Heart left ventricle (tissue), 16 donors: ENCODE results near the gene CALML5. TPM values are rescaled to one million over a fixed set of nuclear protein-coding genes. Genes with fewer than 3 reads are reported as not detected.

Source experiments
- ATAC-seq, 4 donors: fragments of 200-7000 bp; cut with Tn5 transposase; one replicate each; pipeline ENCODE4 v1.9.1; 2020 to 2022; ENCODE audit warnings: moderate library complexity in 4 of 4, mild to moderate bottlenecking in 3 of 4, moderate number of reproducible peaks in 1 of 4
- DNase-seq, 5 donors: peaks; one replicate each; pipeline ENCODE4 v3.0.0-alpha.2; 2020
- H3K27ac ChIP-seq, 12 donors: fragments of 200-600 bp; sonication (generic) in 4 of 12; one replicate each; pipeline versions ENCODE4 v1.5.0 to v1.8.0; 2016 to 2022; ENCODE audit warnings: mild to moderate bottlenecking in 2 of 12
- H3K27me3 ChIP-seq, 9 donors: fragments of 200-600 bp; sonication (generic) in 2 of 9; one replicate each; pipeline versions ENCODE4 v1.5.1 to v1.8.0; 2016 to 2022; ENCODE audit warnings: mild to moderate bottlenecking in 3 of 9
- H3K36me3 ChIP-seq, 9 donors: fragments of 200-600 bp; sonication (generic) in 2 of 9; one replicate each; pipeline versions ENCODE4 v1.5.0 to v1.8.0; 2018 to 2022; ENCODE audit warnings: mild to moderate bottlenecking in 2 of 9
- H3K4me1 ChIP-seq, 12 donors: fragments of 200-600 bp; sonication (generic) in 4 of 12; one replicate each; pipeline versions ENCODE4 v1.5.0 to v1.8.0; 2016 to 2022; ENCODE audit warnings: mild to moderate bottlenecking in 3 of 12
- H3K4me3 ChIP-seq, 12 donors: fragments of 200-600 bp; sonication (generic) in 4 of 12; one replicate each; pipeline versions ENCODE4 v1.5.0 to v1.8.0; 2017 to 2022; ENCODE audit warnings: mild to moderate bottlenecking in 9 of 12, moderate library complexity in 4 of 12
- H3K9me3 ChIP-seq, 12 donors: fragments of 200-600 bp; sonication (generic) in 4 of 12; one replicate each; pipeline versions ENCODE4 v1.5.0 to v1.8.0; 2016 to 2022; ENCODE audit warnings: mild to moderate bottlenecking in 1 of 12
- CTCF ChIP-seq, 12 donors: fragments of 200-600 bp; sonication (generic) in 4 of 12; IDR thresholded peaks; one replicate each; pipeline versions ENCODE4 v1.5.0 to v1.8.0; 2018 to 2022; ENCODE audit warnings: antibody characterized with exemption in 12 of 12, mild to moderate bottlenecking in 5 of 12
- POLR2A ChIP-seq, 2 donors: fragments of 450-650 bp; IDR thresholded peaks; one replicate each; pipeline ENCODE4 v1.6.1; 2017; ENCODE audit warnings: antibody characterized with exemption in 2 of 2, mild to moderate bottlenecking in 2 of 2, moderate library complexity in 2 of 2
- WGBS, 4 donors: extraction: QIAGEN DNeasy Blood & Tissue Kit in 2 of 4; methylation state at CpG; one replicate each; pipeline versions ENCODE4 v1.1.5 to v1.1.7; 2013 to 2018; 5-methylcytosine and 5-hydroxymethylcytosine counted together
- intact Hi-C, 10 donors: fragments of 100-400 bp; cut with DNase I; formaldehyde crosslinking; loops; one replicate each; pipeline versions ENCODE4 v1.11.1 to v1.14.2; 2022
- polyA plus RNA-seq, 2 donors: library from polyadenylated mRNA; stranded (reverse); fragments of 200-250 nt; gene quantifications; one replicate each; pipeline ENCODE4 v1.2.3, GENCODE V29; 2013
- total RNA-seq, 9 donors: library from RNA; depleted of rRNA in 2 of 9; stranded (reverse); fragments of >200 nt in 2 of 9; fragmentation: NEBNext Ultra II Directional in 3 of 9; extraction: Animal tissue kit (Norgen Biotek cat#: 25700) in 3 of 9; gene quantifications; one replicate each; pipeline versions ENCODE4 v1.1.0 to v1.2.4, GENCODE V29; 2016 to 2023
- donor health status: ischemic (EF 13 %, LVEDD 7.1; RV severe dilation, severe dysfunction).
- donor health status: healthy with polysubstance abuse.
- donor health status: DM: no; HTN: yes; CAD: no.
- donor health status: DM: no; HTN: no; CAD: no.
- donor health status: ischemic (EF 25% LVEDD 6.9; RV normal size, moderate dysfunction).
- donor health status: ischemic (EF 25% LVEDD 5.7; RV mildly dilated, moderate dysfunction).
- donor health status: healthy.
- donor health status: DM: yes; HTN: yes; CAD: no.
- donor health status: ischemic (EF 35%, LVEDD 5.7; RV mildly dilated, moderate dysfunction).
- donor health status: nonischemic (EF 11% LVEDD 7.7; RV severe dilation, severe dysfunction).
- donor health status: DM: yes; HTN: yes; CAD: no.
- donor health status: PGD.
- donor health status: ischemic (EF 29% LVEDD 5.4; RV normal size, mild dysfunction).
- donor health status: nonischemic (EF 23%, LVEDD 6.1; RV moderate dilation, normal function).

CALML5 gene
- total and polyA plus RNA-seq, 11 donors, result not detected

DNA sequence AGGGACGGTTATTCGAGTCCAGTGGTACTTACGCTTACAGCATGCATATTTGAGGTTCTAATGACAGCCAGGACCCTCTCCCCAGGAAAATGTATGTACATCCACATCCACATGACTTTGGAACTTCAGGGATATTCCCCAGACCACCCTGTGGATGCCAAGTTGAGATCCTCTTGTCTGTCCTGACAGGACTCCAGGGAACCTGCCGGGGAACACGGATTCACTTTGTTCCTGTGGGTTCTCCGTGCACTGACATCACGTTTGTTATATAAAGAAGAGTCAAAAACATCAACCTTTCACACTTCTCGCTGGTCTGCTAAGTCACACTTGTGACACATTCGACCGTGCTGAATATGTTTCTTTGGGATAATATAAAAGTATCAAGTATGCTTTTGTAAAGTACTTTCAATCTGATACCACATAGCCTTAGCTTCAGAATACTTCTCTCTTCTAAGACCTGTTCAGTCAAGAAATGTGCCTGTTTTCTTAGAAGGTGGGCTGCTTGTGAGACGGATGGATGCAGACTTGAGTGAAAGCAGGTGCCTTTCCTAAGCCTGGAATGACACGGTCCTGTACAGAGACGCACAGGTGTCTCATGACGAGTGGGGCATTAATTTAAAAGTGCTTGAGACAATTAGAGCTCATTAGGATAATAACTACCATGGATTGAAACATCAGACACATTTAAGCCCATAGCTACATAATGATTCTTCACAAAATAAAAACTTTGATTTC lies 38.7 kb downstream of the CALML5 start:
- H3K36me3 ChIP-seq, result peaks cover 0 to 41% (median 34%) of the 10 kb centered on the region in 9 donors
- peaks cover 0 to 10% (median 0%) of the 10 kb centered on the region in 12 donors for H3K4me1 ChIP-seq
- no peak for ATAC-seq
- TF ChIP-seq CTCF (IDR thresholded peaks at IDR 0.05), result no peak
- no peak for TF ChIP-seq POLR2A (IDR thresholded peaks at IDR 0.05)
- no peaks in the 10 kb centered on the region for H3K9me3 ChIP-seq
- 89 to 92% (median 90%) methylated on average over 14 of the region's 14 CpGs for WGBS, 4 donors
- intact Hi-C loops, result no loop called here
- no peaks in the 10 kb centered on the region for H3K27me3 ChIP-seq
- no peak for DNase-seq
- H3K4me3 ChIP-seq, result no peak overlapping the region
- H3K27ac ChIP-seq, result no peak overlapping the region

DNA sequence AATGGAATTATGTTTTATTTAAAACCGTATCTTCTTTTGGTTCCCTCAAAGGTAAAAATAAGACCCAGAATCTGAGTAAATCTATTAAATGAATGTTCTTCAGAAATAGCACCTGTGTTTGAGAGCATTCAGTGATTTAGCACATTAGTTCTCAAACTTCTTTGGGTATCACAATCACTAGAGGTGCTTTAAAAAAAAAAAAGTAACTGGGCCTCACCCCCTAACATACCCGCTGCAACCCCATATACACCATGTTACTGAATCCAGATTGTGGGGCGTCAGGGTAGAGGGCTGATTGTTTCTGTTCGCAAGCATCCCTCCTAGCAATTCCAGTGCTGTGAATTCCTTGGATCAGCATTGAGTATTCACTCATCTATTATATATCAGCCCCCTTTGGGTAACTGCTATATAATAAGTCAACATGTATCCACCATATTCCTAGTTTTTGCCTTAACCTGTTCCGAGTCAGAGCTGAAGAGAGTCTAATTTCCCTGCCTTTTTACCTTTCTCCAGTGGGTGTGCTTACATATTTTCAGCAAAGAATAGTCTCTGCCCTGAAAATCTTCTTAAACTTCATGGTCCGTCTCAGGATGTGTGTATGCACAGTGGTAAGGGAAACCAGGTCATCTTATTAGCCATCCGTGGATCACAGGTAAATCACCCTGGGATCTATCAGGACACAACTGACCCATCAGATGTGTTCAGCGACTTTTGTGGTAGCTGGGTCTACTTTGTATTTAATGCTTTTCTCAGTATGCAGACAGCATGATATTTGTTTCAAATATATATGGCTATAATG lies 40.2 kb downstream of the CALML5 start:
- H3K4me3 ChIP-seq, result no peak overlapping the region
- no peaks in the 10 kb centered on the region for H3K9me3 ChIP-seq
- H3K36me3 ChIP-seq, result peaks cover 0 to 56% (median 49%) of the 10 kb centered on the region in 9 donors
- DNase-seq, result no peak
- ATAC-seq, result no peak
- no peak overlapping the region for H3K27ac ChIP-seq
- TF ChIP-seq POLR2A (IDR thresholded peaks at IDR 0.05), result no peak
- TF ChIP-seq CTCF (IDR thresholded peaks at IDR 0.05), result no peak
- 92 to 97% (median 94%) methylated on average over 8 of the region's 8 CpGs for WGBS, 4 donors
- no peaks in the 10 kb centered on the region for H3K27me3 ChIP-seq
- H3K4me1 ChIP-seq, result peaks cover 0 to 10% (median 0%) of the 10 kb centered on the region in 12 donors
- intact Hi-C loops, result no loop called here

DNA sequence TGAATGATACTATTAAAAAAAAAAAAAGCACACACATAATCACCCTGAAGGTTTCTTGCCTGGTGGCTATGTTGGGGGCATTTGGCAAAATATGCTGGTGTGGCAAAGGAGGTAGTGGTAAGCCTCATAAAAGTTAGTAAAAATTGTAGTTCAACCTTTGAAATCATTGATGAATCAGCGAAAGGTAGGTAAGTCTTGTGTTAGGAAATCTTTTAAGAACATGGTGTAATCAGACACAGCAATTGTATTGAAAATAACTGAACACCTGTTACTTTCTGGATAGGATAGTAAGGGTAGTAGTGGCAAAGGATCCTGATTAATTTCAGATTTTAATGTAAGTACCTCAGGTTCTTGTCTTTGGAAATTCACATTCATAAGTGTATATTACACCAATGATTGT lies 40.9 kb downstream of the CALML5 start:
- H3K4me1 ChIP-seq, result peaks cover 0 to 10% (median 0%) of the 10 kb centered on the region in 12 donors
- TF ChIP-seq CTCF (IDR thresholded peaks at IDR 0.05) (no peak), POLR2A (IDR thresholded peaks at IDR 0.05) (no peak)

DNA sequence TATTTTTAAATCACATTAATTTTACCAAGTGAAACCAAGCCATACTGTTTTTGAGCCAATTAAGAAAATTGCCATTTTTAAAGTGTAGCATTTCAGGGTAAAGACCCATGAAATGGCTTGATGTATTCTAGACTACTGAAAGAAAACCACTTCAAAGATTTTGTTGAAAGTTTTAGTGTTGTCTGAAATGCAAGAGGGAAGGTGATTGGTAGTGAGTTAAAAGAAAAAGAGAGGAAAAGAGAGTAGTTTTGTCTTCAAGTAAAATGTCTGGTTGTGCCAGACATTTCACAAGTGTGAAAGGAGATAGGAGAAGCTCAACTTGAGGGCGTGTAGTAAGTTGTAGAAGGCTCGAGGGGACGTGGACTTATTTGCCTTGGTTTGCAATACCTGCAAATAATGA lies 41.6 kb downstream of the CALML5 start:
- Histone ChIP-seq H3K27me3 (no peaks in the 10 kb centered on the region), H3K9me3 (no peaks in the 10 kb centered on the region), H3K4me3 (no peak overlapping the region), H3K36me3 (peaks cover 2 to 70% (median 63%) of the 10 kb centered on the region in 9 donors), H3K27ac (no peak overlapping the region), H3K4me1 (peaks cover 0 to 10% (median 0%) of the 10 kb centered on the region in 12 donors)
- WGBS, 4 donors, result 87 to 92% (median 89%) methylated on average over 3 of the region's 3 CpGs
- no peak for DNase-seq
- TF ChIP-seq CTCF (IDR thresholded peaks at IDR 0.05), result no peak
- no peak for TF ChIP-seq POLR2A (IDR thresholded peaks at IDR 0.05)
- no peak for ATAC-seq
- intact Hi-C loops, result no loop called here

More for the DNA sequence above, 40.9 kb downstream of the CALML5 start:
- H3K27me3 ChIP-seq, result no peaks in the 10 kb centered on the region
- H3K27ac ChIP-seq, result no peak overlapping the region
- intact Hi-C loops, result no loop called here
- H3K36me3 ChIP-seq, result peaks cover 0 to 63% (median 56%) of the 10 kb centered on the region in 9 donors
- WGBS, 4 donors, result 94 to 100% (median 97%) methylated on average over 1 of the region's 1 CpG
- H3K4me3 ChIP-seq, result no peak overlapping the region
- ATAC-seq, result no peak
- H3K9me3 ChIP-seq, result no peaks in the 10 kb centered on the region
- DNase-seq, result no peak
